H1 (cell line): ENCODE data around the gene WDR13. TPM values are rescaled to one million over a fixed set of nuclear protein-coding genes. Genes with fewer than 3 reads are reported as not detected.

ENCODE experiments used
- CHD7 ChIP-seq: fragments of 300-600 bp; sonication (generic); IDR thresholded peaks from 2 replicates; pipeline ENCODE4 v1.7.1; 2012; ENCODE audit warnings: low read length, moderate library complexity, mild to moderate bottlenecking, inconsistent platforms; ENCODE audit not compliant: insufficient replicate concordance
- EP300 ChIP-seq, 2 experiments: IDR thresholded peaks; 1 replicate in 1 of 2; 2 replicates in 1 of 2; pipeline ENCODE4 v1.6.1; 2011 to 2012; ENCODE audit warnings: low read depth in 2 of 2, low read length in 2 of 2, mild to moderate bottlenecking in 2 of 2, borderline replicate concordance in 1 of 2, inconsistent platforms in 1 of 2, moderate library complexity in 1 of 2
- FOSL1 ChIP-seq: IDR thresholded peaks from 2 replicates; pipeline ENCODE4 v1.6.1; 2011; ENCODE audit warnings: mild to moderate bottlenecking, low read depth, low read length, moderate library complexity; ENCODE audit not compliant: insufficient read depth
- PHF8 ChIP-seq: fragments of 200-600 bp; sonication (generic); conservative IDR thresholded peaks from 2 replicates; pipeline ENCODE4 v1.7.1; 2012; ENCODE audit warnings: low read depth, mild to moderate bottlenecking, inconsistent platforms, low read length, moderate library complexity
- SP4 ChIP-seq: IDR thresholded peaks from 2 replicates; pipeline ENCODE4 v1.6.1; 2012; ENCODE audit warnings: low read length, inconsistent platforms
- TBP ChIP-seq: IDR thresholded peaks from 2 replicates; pipeline ENCODE4 v1.6.1; 2011; ENCODE audit warnings: low read depth, low read length, improper control_type of control experiment
- polyA plus RNA-seq, 7 experiments: library from polyadenylated mRNA; depleted of rRNA in 3 of 7; stranded (reverse) in 5 of 7; unstranded in 2 of 7; fragments of >200 nt in 5 of 7; fragments of 200-250 nt in 2 of 7; gene quantifications; 1 replicate in 5 of 7; 2 replicates in 1 of 7; 4 replicates in 1 of 7; pipeline versions ENCODE4 v1.2.1 to v1.2.3, GENCODE V29; 2011 to 2013; ENCODE audit warnings: missing spikeins in 2 of 7, mixed read lengths in 2 of 7
- total RNA-seq: library from RNA; stranded (reverse); fragmentation: NEBNext Ultra II Directional; extraction: Animal tissue kit (Norgen Biotek cat#: 25700); gene quantifications from 2 replicates; pipeline ENCODE4 v1.2.1, GENCODE V29; 2021
- TF ChIP-seq, protein P1 (sequence below): IDR thresholded peaks from 2 replicates; pipeline ENCODE4 v1.6.1; 2011; ENCODE audit warnings: low read depth, mild to moderate bottlenecking, low read length; ENCODE audit not compliant: insufficient read depth

The WDR13 gene
- total and polyA plus RNA-seq, 2 of the 8 experiments (the other 6 are each of a cell fraction or from before 2014, with no cell fraction given): 19.4 to 46.3 TPM

- no peak for TF ChIP-seq CHD7
- TF ChIP-seq PHF8: no peak
- no peak for TF ChIP-seq FOSL1
- TF ChIP-seq TBP: no peak
- no peak for TF ChIP-seq SP4
- TF ChIP-seq, protein P1, sequence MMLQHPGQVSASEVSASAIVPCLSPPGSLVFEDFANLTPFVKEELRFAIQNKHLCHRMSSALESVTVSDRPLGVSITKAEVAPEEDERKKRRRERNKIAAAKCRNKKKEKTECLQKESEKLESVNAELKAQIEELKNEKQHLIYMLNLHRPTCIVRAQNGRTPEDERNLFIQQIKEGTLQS: no peak
- no peak for TF ChIP-seq EP300 (IDR thresholded peaks at IDR 0.05; ENCODE audit: borderline replicate concordance in 1 of 2, low read depth in 2 of 2, low read length in 2 of 2)
Observed at GRCh38 chrX:48580662-48581061, 16.6 kb upstream of the WDR13 start (continued).
